Vagina (tissue), 2 donors: ENCODE measurements around the gene ECHS1.

ENCODE experiments used
- POLR2A ChIP-seq, 2 donors: fragments of 450-650 bp; IDR thresholded peaks; one replicate each; pipeline ENCODE4 v1.6.1; 2017; ENCODE audit warnings: antibody characterized with exemption in 2 of 2, mild to moderate bottlenecking in 2 of 2, moderate library complexity in 2 of 2
- TF ChIP-seq, protein P1 (sequence below), 3 experiments: fragments of 450-650 bp in 2 of 3; fragments of 200-600 bp in 1 of 3; sonication (generic) in 1 of 3; IDR thresholded peaks; one replicate each; pipeline ENCODE4 v1.5.1; 2017 to 2019; ENCODE audit warnings: antibody characterized with exemption in 3 of 3, mild to moderate bottlenecking in 2 of 3, moderate library complexity in 2 of 3

DNA sequence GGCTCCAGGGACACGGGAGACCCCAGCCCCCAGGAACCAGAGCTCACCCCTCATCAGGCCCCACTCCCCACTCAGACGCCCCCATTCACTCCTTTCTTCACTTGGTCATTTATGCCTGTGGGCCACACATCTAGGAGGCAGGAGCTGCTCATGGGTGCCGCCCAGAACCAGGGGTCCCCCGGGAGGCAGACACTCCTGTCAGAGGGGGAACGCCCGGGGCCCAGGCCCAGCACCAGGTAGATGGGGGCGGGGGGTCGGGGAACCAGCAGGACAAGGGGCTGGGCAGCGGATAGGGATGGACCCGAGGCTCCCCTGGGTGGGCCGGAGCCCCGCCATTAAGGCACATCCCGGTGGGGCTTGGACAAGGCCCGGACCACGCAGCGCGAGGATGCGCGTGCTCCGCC, 48.3 kb downstream of the ECHS1 start:
- TF ChIP-seq, protein P1, sequence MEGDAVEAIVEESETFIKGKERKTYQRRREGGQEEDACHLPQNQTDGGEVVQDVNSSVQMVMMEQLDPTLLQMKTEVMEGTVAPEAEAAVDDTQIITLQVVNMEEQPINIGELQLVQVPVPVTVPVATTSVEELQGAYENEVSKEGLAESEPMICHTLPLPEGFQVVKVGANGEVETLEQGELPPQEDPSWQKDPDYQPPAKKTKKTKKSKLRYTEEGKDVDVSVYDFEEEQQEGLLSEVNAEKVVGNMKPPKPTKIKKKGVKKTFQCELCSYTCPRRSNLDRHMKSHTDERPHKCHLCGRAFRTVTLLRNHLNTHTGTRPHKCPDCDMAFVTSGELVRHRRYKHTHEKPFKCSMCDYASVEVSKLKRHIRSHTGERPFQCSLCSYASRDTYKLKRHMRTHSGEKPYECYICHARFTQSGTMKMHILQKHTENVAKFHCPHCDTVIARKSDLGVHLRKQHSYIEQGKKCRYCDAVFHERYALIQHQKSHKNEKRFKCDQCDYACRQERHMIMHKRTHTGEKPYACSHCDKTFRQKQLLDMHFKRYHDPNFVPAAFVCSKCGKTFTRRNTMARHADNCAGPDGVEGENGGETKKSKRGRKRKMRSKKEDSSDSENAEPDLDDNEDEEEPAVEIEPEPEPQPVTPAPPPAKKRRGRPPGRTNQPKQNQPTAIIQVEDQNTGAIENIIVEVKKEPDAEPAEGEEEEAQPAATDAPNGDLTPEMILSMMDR (IDR thresholded peaks at IDR 0.05), result no peak
- TF ChIP-seq POLR2A (IDR thresholded peaks at IDR 0.05), result no peak
